Transverse colon (tissue), 4 donors: Measurements from ENCODE around the gene MRPL19. TPM values are rescaled to one million over a fixed set of nuclear protein-coding genes. Genes with fewer than 3 reads are reported as not detected.

Source experiments
- DNase-seq: peaks from one replicate; pipeline ENCODE4 v3.0.0-alpha.2; 2019
- H3K27ac ChIP-seq, 4 donors: fragments of 200-600 bp; sonication (generic); 2 replicates each; pipeline ENCODE4 v1.5.1; 2016 to 2018; ENCODE audit warnings: inconsistent platforms in 4 of 4
- H3K27me3 ChIP-seq: fragments of 200-600 bp; sonication (generic); 2 replicates; pipeline ENCODE4 v1.5.1; 2017; ENCODE audit warnings: inconsistent platforms
- H3K36me3 ChIP-seq, 4 donors: fragments of 200-600 bp; sonication (generic); 2 replicates each; pipeline ENCODE4 v1.5.1; 2017 to 2019; ENCODE audit warnings: inconsistent platforms in 4 of 4
- H3K4me1 ChIP-seq, 4 donors: fragments of 200-600 bp; sonication (generic); 2 replicates each; pipeline ENCODE4 v1.5.1; 2017 to 2020; ENCODE audit warnings: inconsistent platforms in 4 of 4
- H3K4me3 ChIP-seq, 4 donors: fragments of 200-600 bp; sonication (generic); 1 replicate in 1 of 4; 2 replicates in 3 of 4; pipeline versions ENCODE4 v1.5.1 to v1.6.1; 2017 to 2019; ENCODE audit warnings: inconsistent platforms in 4 of 4
- H3K9me3 ChIP-seq, 2 donors: fragments of 200-600 bp; sonication (generic); 2 replicates each; pipeline ENCODE4 v1.5.1; 2017 to 2019; ENCODE audit warnings: inconsistent platforms in 2 of 2
- EP300 ChIP-seq: sonication (generic); formaldehyde crosslinking; IDR thresholded peaks from one replicate; pipeline ENCODE4 v1.6.1; 2017; ENCODE audit warnings: antibody characterized with exemption, low read depth
- POLR2A ChIP-seq: fragments of 450-650 bp; IDR thresholded peaks from one replicate; pipeline ENCODE4 v1.6.1; 2016; ENCODE audit warnings: antibody characterized with exemption, mild to moderate bottlenecking, moderate library complexity
- POLR2AphosphoS5 ChIP-seq, 3 donors: sonication (generic); formaldehyde crosslinking; IDR thresholded peaks; one replicate each; pipeline ENCODE4 v1.6.1; 2016; ENCODE audit warnings: antibody characterized with exemption in 3 of 3
- WGBS, 2 donors: methylation state at CpG; one replicate each; pipeline ENCODE4 v1.1.5; 2018; ENCODE audit warnings: low coverage in 1 of 2; 5-methylcytosine and 5-hydroxymethylcytosine counted together
- in situ Hi-C, 4 donors: fragments of 200-750 bp; cut with MboI; loops; one replicate each; pipeline versions ENCODE4 v1.15.0 to v1.15.1; 2017; ENCODE audit warnings: low sequenced_read_pairs in 3 of 4, low pct_ligation_motif_present in 1 of 4, low pct_unique_long_range_greater_than_20kb in 1 of 4
- intact Hi-C: fragments of 100-400 bp; cut with DNase I; formaldehyde crosslinking; loops from one replicate; pipeline ENCODE4 v1.15.1; 2023; ENCODE audit warnings: low total_unique reads
- total RNA-seq, 4 donors: library from RNA; depleted of rRNA; stranded (reverse); fragments of >200 nt; gene quantifications; one replicate each; pipeline ENCODE4 v1.1.0, GENCODE V29; 2016
- TF ChIP-seq, protein P1 (sequence below), 5 experiments: fragments of 200-600 bp in 3 of 5; fragments of 450-650 bp in 2 of 5; sonication (generic) in 3 of 5; IDR thresholded peaks; 1 replicate in 2 of 5; 2 replicates in 3 of 5; pipeline ENCODE4 v1.5.1; 2016 to 2017; ENCODE audit warnings: antibody characterized with exemption in 5 of 5, inconsistent platforms in 3 of 5, mild to moderate bottlenecking in 2 of 5, moderate library complexity in 1 of 5

Gene MRPL19
- total RNA-seq, 4 donors from 2014 or later = 4.4 to 131 (median 27.4) TPM

- peaks cover 0 to 49% (median 16%) of the 10 kb centered on the region in 4 donors for H3K36me3 ChIP-seq
- H3K4me1 ChIP-seq = no peaks in the 10 kb centered on the region
- WGBS, 2 donors = 88 to 100% methylated on average over 1 of the region's 1 CpG
- H3K9me3 ChIP-seq = no peaks in the 10 kb centered on the region
- in situ Hi-C loops = no loop called here
- DNase-seq = no peak
- intact Hi-C loops = no loop called here
- no peak overlapping the region for H3K27ac ChIP-seq
- TF ChIP-seq POLR2AphosphoS5 (IDR thresholded peaks at IDR 0.05) (no peak), EP300 (no peak), POLR2A (no peak)
- TF ChIP-seq, protein P1, sequence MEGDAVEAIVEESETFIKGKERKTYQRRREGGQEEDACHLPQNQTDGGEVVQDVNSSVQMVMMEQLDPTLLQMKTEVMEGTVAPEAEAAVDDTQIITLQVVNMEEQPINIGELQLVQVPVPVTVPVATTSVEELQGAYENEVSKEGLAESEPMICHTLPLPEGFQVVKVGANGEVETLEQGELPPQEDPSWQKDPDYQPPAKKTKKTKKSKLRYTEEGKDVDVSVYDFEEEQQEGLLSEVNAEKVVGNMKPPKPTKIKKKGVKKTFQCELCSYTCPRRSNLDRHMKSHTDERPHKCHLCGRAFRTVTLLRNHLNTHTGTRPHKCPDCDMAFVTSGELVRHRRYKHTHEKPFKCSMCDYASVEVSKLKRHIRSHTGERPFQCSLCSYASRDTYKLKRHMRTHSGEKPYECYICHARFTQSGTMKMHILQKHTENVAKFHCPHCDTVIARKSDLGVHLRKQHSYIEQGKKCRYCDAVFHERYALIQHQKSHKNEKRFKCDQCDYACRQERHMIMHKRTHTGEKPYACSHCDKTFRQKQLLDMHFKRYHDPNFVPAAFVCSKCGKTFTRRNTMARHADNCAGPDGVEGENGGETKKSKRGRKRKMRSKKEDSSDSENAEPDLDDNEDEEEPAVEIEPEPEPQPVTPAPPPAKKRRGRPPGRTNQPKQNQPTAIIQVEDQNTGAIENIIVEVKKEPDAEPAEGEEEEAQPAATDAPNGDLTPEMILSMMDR (IDR thresholded peaks at IDR 0.05) = no peak
- no peaks in the 10 kb centered on the region for H3K27me3 ChIP-seq
- H3K4me3 ChIP-seq = no peak overlapping the region
Observed at GRCh38 chr2:75688196-75688595, 41.6 kb downstream of the MRPL19 start.

GRCh38 chr2:75698918-75699317, 52.3 kb downstream of the MRPL19 start:
- in situ Hi-C loops = no loop called here
- no peaks in the 10 kb centered on the region for H3K4me1 ChIP-seq
- no peaks in the 10 kb centered on the region for H3K27me3 ChIP-seq
- no peak overlapping the region for H3K27ac ChIP-seq
- H3K4me3 ChIP-seq = no peak overlapping the region
- WGBS, 2 donors = 80 to 94% methylated on average over 1 to 2 of the region's 2 CpGs
- TF ChIP-seq, protein P1 (IDR thresholded peaks at IDR 0.05) = no peak
- TF ChIP-seq POLR2A = no peak
- no peak for TF ChIP-seq EP300
- no peak for TF ChIP-seq POLR2AphosphoS5 (IDR thresholded peaks at IDR 0.05)
- intact Hi-C loops = no loop called here
- no peaks in the 10 kb centered on the region for H3K9me3 ChIP-seq
- no peak for DNase-seq
- H3K36me3 ChIP-seq = peaks cover 0 to 45% (median 22%) of the 10 kb centered on the region in 4 donors

DNA sequence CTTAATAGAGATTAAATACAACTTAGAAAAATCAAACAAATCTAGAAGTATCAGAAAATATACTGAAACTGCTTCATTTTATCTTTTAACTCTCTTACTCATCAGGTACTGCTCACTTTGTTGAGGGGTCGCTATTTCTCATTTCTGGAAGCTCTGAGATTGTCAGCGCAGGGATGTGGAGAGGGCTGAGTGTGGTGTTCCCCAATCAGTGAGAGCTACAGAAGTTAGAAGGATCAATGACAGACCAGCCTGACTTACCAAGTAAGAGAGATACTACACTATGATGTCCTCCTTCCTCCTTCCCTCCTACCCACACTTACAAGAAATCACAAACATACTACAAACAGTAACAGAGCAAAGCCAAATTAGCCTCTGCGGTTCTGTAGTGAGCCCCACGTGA, 56.0 kb downstream of the MRPL19 start:
- peaks cover 0 to 39% (median 17%) of the 10 kb centered on the region in 4 donors for H3K36me3 ChIP-seq
- H3K4me3 ChIP-seq = no peak overlapping the region
- no peaks in the 10 kb centered on the region for H3K9me3 ChIP-seq
- H3K4me1 ChIP-seq = no peaks in the 10 kb centered on the region
- 90 to 93% methylated on average over 4 of the region's 4 CpGs for WGBS, 2 donors
- intact Hi-C loops = no loop called here
- in situ Hi-C loops = no loop called here
- no peak overlapping the region for H3K27ac ChIP-seq
- no peak for DNase-seq
- TF ChIP-seq POLR2A (no peak), EP300 (no peak), POLR2AphosphoS5 (IDR thresholded peaks at IDR 0.05) (no peak)
- TF ChIP-seq, protein P1 (IDR thresholded peaks at IDR 0.05) = no peak
- H3K27me3 ChIP-seq = no peaks in the 10 kb centered on the region

- H3K9me3 ChIP-seq = no peaks in the 10 kb centered on the region
- H3K4me1 ChIP-seq = peaks cover 0 to 3% (median under 1%) of the 10 kb centered on the region in 4 donors
- no peak overlapping the region for H3K27ac ChIP-seq
- intact Hi-C loops (no loop called here), in situ Hi-C loops (no loop called here)
- no peak for DNase-seq
- H3K4me3 ChIP-seq = no peak overlapping the region
- no peaks in the 10 kb centered on the region for H3K27me3 ChIP-seq
- 77 to 83% methylated on average over 4 of the region's 4 CpGs for WGBS, 2 donors
- peaks cover 0 to 30% (median 12%) of the 10 kb centered on the region in 4 donors for H3K36me3 ChIP-seq
- TF ChIP-seq POLR2AphosphoS5 (IDR thresholded peaks at IDR 0.05) (no peak), EP300 (no peak), POLR2A (no peak)
- TF ChIP-seq, protein P1 (IDR thresholded peaks at IDR 0.05) = no peak
Observed at GRCh38 chr2:75703589-75704287, 57.2 kb downstream of the MRPL19 start.
